ENCODE results near the gene AXIN2.

Gene AXIN2

GRCh38 chr17:65550075-65550662, 11.3 kb downstream of the AXIN2 start:
- no peak overlapping the region for H3K4me3 ChIP-seq (ENCODE audit: low read depth, low read length)
- no peak for DNase-seq
- no peaks in the 10 kb centered on the region for H3K4me1 ChIP-seq
- TF ChIP-seq, protein P1, sequence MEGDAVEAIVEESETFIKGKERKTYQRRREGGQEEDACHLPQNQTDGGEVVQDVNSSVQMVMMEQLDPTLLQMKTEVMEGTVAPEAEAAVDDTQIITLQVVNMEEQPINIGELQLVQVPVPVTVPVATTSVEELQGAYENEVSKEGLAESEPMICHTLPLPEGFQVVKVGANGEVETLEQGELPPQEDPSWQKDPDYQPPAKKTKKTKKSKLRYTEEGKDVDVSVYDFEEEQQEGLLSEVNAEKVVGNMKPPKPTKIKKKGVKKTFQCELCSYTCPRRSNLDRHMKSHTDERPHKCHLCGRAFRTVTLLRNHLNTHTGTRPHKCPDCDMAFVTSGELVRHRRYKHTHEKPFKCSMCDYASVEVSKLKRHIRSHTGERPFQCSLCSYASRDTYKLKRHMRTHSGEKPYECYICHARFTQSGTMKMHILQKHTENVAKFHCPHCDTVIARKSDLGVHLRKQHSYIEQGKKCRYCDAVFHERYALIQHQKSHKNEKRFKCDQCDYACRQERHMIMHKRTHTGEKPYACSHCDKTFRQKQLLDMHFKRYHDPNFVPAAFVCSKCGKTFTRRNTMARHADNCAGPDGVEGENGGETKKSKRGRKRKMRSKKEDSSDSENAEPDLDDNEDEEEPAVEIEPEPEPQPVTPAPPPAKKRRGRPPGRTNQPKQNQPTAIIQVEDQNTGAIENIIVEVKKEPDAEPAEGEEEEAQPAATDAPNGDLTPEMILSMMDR (IDR thresholded peaks at IDR 0.05; ENCODE audit: low read depth, low read length): no peak
- 0 out of 2 replicates have a peak, but pooled peaks cover 6% of the 10 kb centered on the region for H3K27me3 ChIP-seq
- H3K36me3 ChIP-seq: no peaks in the 10 kb centered on the region
- no peaks in the 10 kb centered on the region for H3K9me3 ChIP-seq

DNA sequence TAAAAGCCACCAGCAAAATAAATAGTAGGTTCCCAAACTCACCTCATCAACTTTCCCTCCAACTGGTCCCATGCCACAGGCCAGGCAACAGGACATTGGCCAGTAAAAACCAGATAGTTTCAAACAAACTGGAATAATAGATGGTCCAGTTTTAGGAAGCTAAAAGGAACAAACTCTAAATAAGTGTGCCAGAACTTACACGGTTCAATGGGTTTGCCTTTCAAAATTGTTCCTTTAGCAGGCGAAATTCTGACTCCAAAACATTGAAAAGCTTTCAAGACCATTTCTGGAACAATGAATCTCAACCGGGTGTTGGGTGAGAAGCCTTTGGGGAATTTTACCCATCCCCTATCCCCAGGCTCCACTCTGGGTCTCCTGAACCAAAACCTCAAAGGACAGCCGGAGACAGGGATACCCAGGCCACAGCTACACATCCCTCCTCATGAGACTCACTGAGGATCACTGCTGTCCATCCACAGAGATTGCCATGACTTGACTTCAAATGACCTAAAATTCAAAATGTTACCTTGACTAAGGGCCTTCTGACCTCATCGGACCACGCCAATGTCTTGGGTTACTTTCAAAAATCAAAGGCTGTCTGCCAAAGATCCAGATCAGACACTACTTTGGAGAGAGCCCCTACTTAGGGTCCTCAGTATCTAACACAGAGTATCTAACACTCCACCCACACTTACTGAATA, 13.0 kb downstream of the AXIN2 start:
- Histone ChIP-seq H3K4me3 (ENCODE audit: low read depth, low read length) (no peak overlapping the region), H3K36me3 (no peaks in the 10 kb centered on the region)
- TF ChIP-seq, protein P1 (IDR thresholded peaks at IDR 0.05; ENCODE audit: low read depth, low read length): no peak

DNA sequence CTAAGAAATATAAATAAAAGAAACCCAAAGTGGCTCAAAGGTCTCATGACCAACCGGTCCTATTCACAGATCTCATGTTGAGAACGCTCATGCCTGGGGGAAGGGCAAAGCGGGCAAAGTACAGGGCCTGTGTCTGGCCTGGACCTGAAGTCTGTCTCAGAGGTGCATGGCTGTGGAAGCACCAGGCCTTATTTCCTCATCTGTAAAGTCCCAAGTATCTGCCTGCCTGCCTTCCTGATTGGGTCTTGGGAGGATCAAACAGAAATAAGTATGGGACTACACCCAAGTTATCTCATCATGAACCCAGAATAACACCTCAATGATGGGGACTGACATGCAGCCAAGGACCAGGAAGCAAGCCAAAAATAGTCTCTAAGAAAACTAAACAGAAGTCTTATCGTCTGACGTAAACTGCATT, 14.2 kb downstream of the AXIN2 start:
- TF ChIP-seq, protein P1 (IDR thresholded peaks at IDR 0.05; ENCODE audit: low read depth, low read length): no peak
- no peak for DNase-seq
- H3K36me3 ChIP-seq: no peaks in the 10 kb centered on the region

More for the DNA sequence above, 13.0 kb downstream of the AXIN2 start:
- H3K9me3 ChIP-seq: no peaks in the 10 kb centered on the region
- no peaks in the 10 kb centered on the region for H3K27me3 ChIP-seq
- no peaks in the 10 kb centered on the region for H3K4me1 ChIP-seq
- DNase-seq: no peak

DNA sequence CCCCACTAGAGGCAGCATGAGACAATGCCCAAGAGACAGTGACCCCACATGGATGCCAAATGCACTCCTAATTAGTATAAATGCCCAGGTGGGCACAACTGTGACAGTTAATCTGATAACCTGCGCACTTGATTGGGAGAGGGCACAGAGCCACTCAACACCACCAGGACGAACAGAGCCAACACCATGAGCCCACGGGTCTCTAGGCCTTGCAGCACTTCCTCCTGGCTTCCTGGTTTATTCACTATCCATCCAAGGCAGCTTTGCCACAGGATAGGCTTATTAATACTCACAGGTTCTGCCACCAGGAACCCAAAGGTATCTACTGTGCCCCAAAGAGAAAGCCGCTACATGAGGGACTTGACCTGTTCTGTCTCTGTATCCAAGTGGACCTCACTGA, 14.9 kb downstream of the AXIN2 start:
- Histone ChIP-seq H3K9me3 (no peaks in the 10 kb centered on the region), H3K4me3 (ENCODE audit: low read depth, low read length) (no peak overlapping the region), H3K36me3 (no peaks in the 10 kb centered on the region), H3K27me3 (no peaks in the 10 kb centered on the region), H3K4me1 (no peaks in the 10 kb centered on the region)
- TF ChIP-seq, protein P1 (IDR thresholded peaks at IDR 0.05; ENCODE audit: low read depth, low read length): no peak
- no peak for DNase-seq

More for the DNA sequence above, 14.2 kb downstream of the AXIN2 start:
- Histone ChIP-seq H3K4me1 (no peaks in the 10 kb centered on the region), H3K27me3 (no peaks in the 10 kb centered on the region), H3K4me3 (ENCODE audit: low read depth, low read length) (no peak overlapping the region), H3K9me3 (no peaks in the 10 kb centered on the region)

DNA sequence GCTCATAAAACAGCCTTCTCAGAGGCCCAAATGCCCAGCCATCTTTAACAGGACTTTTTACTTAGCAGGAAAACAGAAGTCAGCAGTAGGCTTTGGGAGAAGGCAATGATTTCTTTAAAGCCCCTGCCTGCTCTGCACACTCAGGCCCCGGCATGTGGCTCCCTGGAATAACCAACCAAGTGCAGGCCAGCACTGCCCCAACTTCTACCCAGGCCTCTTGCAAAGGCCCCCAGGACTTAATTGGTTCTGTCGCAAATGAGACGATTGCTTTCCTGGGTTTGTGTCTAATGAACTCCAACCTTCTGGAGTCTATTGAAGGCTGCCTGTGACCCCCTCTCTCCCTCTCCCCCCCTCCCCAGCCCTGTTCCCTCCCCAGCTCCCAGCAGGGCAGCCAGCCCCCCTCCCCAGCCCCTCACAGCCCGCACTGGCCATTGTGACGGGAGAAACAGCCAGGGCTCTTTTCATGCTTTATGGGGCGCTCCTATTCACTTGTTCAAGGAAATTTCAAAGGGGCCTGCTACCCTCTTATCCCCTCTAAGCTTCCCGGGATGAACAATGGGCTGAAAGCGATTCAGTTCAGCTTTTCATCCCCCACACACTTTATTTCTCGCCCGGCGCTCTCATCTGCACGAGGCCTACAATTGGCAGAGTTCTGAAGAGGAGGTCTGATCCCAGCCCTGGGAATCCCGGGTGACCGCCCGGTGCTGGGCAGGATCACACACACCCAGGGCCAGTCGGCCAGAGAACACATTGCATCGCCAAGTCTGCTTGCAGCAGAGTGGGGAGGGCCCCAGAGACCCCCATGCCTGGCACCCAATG, 15.5 kb downstream of the AXIN2 start:
- no peaks in the 10 kb centered on the region for H3K9me3 ChIP-seq
- no peak for DNase-seq
- TF ChIP-seq, protein P1 (IDR thresholded peaks at IDR 0.05; ENCODE audit: low read depth, low read length): no peak
- H3K4me3 ChIP-seq (ENCODE audit: low read depth, low read length): no peak overlapping the region
- no peaks in the 10 kb centered on the region for H3K27me3 ChIP-seq
- H3K36me3 ChIP-seq: no peaks in the 10 kb centered on the region
- no peaks in the 10 kb centered on the region for H3K4me1 ChIP-seq

Measured in BE2C (cell line).